22Rv1 (cell line): ENCODE data around the gene SERPIND1.

Source experiments
- ZFX ChIP-seq: fragments of 450-650 bp; IDR thresholded peaks from 2 replicates; pipeline ENCODE4 v1.6.1; 2017; ENCODE audit warnings: antibody characterized with exemption, borderline replicate concordance
- TF ChIP-seq, protein P1 (sequence below): fragments of 450-650 bp; IDR thresholded peaks from 2 replicates; pipeline ENCODE4 v1.5.1; 2017; ENCODE audit warnings: mild to moderate bottlenecking

- TF ChIP-seq ZFX, result no peak
- TF ChIP-seq, protein P1, sequence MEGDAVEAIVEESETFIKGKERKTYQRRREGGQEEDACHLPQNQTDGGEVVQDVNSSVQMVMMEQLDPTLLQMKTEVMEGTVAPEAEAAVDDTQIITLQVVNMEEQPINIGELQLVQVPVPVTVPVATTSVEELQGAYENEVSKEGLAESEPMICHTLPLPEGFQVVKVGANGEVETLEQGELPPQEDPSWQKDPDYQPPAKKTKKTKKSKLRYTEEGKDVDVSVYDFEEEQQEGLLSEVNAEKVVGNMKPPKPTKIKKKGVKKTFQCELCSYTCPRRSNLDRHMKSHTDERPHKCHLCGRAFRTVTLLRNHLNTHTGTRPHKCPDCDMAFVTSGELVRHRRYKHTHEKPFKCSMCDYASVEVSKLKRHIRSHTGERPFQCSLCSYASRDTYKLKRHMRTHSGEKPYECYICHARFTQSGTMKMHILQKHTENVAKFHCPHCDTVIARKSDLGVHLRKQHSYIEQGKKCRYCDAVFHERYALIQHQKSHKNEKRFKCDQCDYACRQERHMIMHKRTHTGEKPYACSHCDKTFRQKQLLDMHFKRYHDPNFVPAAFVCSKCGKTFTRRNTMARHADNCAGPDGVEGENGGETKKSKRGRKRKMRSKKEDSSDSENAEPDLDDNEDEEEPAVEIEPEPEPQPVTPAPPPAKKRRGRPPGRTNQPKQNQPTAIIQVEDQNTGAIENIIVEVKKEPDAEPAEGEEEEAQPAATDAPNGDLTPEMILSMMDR, result no peak
Measured at GRCh38 chr22:20746431-20747189, 27.3 kb upstream of the SERPIND1 start.
